Ovary (tissue), 9 donors: ENCODE measurements around the gene MCTP1. TPM values are rescaled to one million over a fixed set of nuclear protein-coding genes. Genes with fewer than 3 reads are reported as not detected.

Experiments
- DNase-seq, 5 donors: peaks; one replicate each; pipeline ENCODE4 v3.0.0-alpha.2; 2019 to 2020
- H3K27ac ChIP-seq, 2 donors: fragments of 200-600 bp; one replicate each; pipeline versions ENCODE4 v1.5.1 to v1.8.0; 2019 to 2022
- H3K27me3 ChIP-seq: fragments of 200-600 bp; one replicate; pipeline ENCODE4 v1.8.0; 2022
- H3K36me3 ChIP-seq: fragments of 200-600 bp; sonication (generic); one replicate; pipeline ENCODE4 v1.5.1; 2019
- H3K4me1 ChIP-seq: one replicate; pipeline ENCODE4 v1.8.1; 2013; ENCODE audit warnings: mild to moderate bottlenecking, moderate library complexity; ENCODE audit not compliant: insufficient read depth
- H3K4me3 ChIP-seq: fragments of 200-600 bp; sonication (generic); one replicate; pipeline ENCODE4 v1.5.1; 2017
- H3K9me3 ChIP-seq, 2 donors: fragments of 200-600 bp in 1 of 2; sonication (generic) in 1 of 2; one replicate each; pipeline versions ENCODE4 v1.5.1 to v1.8.1; 2013 to 2019; ENCODE audit warnings: mild to moderate bottlenecking in 1 of 2, moderate library complexity in 1 of 2
- EP300 ChIP-seq: sonication (generic); formaldehyde crosslinking; IDR thresholded peaks from one replicate; pipeline ENCODE4 v1.6.1; 2017; ENCODE audit warnings: antibody characterized with exemption
- POLR2A ChIP-seq: fragments of 450-650 bp; IDR thresholded peaks from one replicate; pipeline ENCODE4 v1.6.1; 2017; ENCODE audit warnings: antibody characterized with exemption, mild to moderate bottlenecking, moderate library complexity
- WGBS, 3 donors: extraction: QIAGEN DNeasy Blood & Tissue Kit in 1 of 3; methylation state at CpG; one replicate each; pipeline versions ENCODE4 v1.1.5 to v1.1.7; 2013 to 2017; 5-methylcytosine and 5-hydroxymethylcytosine counted together
- intact Hi-C, 4 donors: fragments of 100-400 bp; cut with DNase I; formaldehyde crosslinking; loops; one replicate each; pipeline versions ENCODE4 v1.11.0 to v1.15.1; 2022 to 2023
- polyA plus RNA-seq, 2 donors: library from polyadenylated mRNA; stranded (reverse); fragments of 200-250 nt in 1 of 2; fragments of 350-450 nt in 1 of 2; fragmentation: Illumina TruSeq in 1 of 2; extraction: RNeasy Lipid Tissue Mini Kit (QIAGEN cat#74804) in 1 of 2; gene quantifications; one replicate each; pipeline ENCODE4 v1.2.3, GENCODE V29; 2013 to 2014
- total RNA-seq, 7 donors: library from RNA; depleted of rRNA in 2 of 7; stranded (reverse); fragments of >200 nt in 2 of 7; fragmentation: NEBNext Ultra II Directional in 3 of 7; extraction: Animal tissue kit (Norgen Biotek cat#: 25700) in 3 of 7; gene quantifications; one replicate each; pipeline versions ENCODE4 v1.1.0 to v1.2.4, GENCODE V29; 2016 to 2023
- TF ChIP-seq, protein P1 (sequence below), 3 donors: fragments of 450-650 bp in 2 of 3; fragments of 200-600 bp in 1 of 3; IDR thresholded peaks; one replicate each; pipeline versions ENCODE4 v1.5.1 to v1.8.0; 2016 to 2022; ENCODE audit warnings: antibody characterized with exemption in 3 of 3, mild to moderate bottlenecking in 1 of 3
- donor health status: DM: no; HTN: no; CAD: no; lungs with moderate emphysema.
- donor health status: DM: no; HTN: no; CAD: no.
- donor health status: Bipolar disorder and iron deficiency.
- donor health status: DM: yes; HTN: yes; CAD: no.
- donor health status: DM: no; HTN: no; CAD: no.
- donor health status: DM: yes; HTN: yes; CAD: no.

The MCTP1 gene
- total and polyA plus RNA-seq, 9 donors = 1.7 to 11.4 (median 5.0) TPM

DNA sequence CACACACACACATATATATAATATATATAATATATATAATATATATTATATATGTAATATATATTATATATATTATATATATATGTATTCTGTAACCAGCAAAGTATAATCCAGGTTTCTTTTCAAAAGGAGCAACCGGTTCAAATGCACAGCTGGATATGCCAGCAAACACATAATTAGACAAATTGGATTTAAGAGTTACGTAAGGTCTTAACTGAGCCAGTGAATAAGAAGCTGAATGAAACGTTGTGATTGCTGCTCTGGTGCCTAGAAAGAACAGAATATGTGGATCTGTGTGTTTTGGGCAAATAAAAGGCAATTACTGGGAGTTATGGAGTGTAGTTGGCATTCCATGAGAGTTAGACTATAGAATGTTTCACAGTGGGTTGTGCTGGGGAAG is 488.3 kb downstream of the MCTP1 start:
- no peaks in the 10 kb centered on the region for H3K27me3 ChIP-seq
- H3K4me3 ChIP-seq = no peak overlapping the region
- H3K4me1 ChIP-seq = no peaks in the 10 kb centered on the region
- TF ChIP-seq EP300 (no peak), POLR2A (no peak)
- TF ChIP-seq, protein P1, sequence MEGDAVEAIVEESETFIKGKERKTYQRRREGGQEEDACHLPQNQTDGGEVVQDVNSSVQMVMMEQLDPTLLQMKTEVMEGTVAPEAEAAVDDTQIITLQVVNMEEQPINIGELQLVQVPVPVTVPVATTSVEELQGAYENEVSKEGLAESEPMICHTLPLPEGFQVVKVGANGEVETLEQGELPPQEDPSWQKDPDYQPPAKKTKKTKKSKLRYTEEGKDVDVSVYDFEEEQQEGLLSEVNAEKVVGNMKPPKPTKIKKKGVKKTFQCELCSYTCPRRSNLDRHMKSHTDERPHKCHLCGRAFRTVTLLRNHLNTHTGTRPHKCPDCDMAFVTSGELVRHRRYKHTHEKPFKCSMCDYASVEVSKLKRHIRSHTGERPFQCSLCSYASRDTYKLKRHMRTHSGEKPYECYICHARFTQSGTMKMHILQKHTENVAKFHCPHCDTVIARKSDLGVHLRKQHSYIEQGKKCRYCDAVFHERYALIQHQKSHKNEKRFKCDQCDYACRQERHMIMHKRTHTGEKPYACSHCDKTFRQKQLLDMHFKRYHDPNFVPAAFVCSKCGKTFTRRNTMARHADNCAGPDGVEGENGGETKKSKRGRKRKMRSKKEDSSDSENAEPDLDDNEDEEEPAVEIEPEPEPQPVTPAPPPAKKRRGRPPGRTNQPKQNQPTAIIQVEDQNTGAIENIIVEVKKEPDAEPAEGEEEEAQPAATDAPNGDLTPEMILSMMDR (IDR thresholded peaks at IDR 0.05) = no peak
- H3K27ac ChIP-seq = no peak overlapping the region
- intact Hi-C loops = no loop called here
- WGBS, 3 donors = 66 to 73% (median 71%) methylated on average over 3 of the region's 3 CpGs
- no peaks in the 10 kb centered on the region for H3K36me3 ChIP-seq
- DNase-seq = no peak
- H3K9me3 ChIP-seq = no peaks in the 10 kb centered on the region

DNA sequence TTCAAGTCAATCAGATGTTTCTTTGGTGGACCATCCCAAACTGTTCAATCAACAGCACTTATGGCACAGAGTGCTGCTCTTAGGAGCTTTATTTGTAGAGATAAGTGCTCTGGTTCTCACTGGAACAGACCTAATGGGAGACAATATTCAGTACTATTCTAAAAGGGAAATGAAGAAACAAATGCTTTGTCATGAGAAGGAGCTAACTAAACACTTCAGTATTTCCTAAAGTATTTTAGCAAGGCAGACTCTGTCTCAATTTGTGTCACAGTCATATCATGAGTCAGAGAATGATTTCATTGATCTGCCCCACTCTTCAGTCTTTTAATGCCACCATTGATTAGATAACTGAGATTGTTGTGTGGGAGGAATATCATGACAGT is 491.1 kb downstream of the MCTP1 start:
- Histone ChIP-seq H3K9me3 (no peaks in the 10 kb centered on the region), H3K4me1 (no peaks in the 10 kb centered on the region), H3K27ac (no peak overlapping the region), H3K4me3 (no peak overlapping the region), H3K27me3 (no peaks in the 10 kb centered on the region), H3K36me3 (no peaks in the 10 kb centered on the region)
- intact Hi-C loops = no loop called here
- DNase-seq = no peak
- TF ChIP-seq POLR2A = no peak
- TF ChIP-seq, protein P1 (IDR thresholded peaks at IDR 0.05) = no peak
- TF ChIP-seq EP300 = no peak

DNA sequence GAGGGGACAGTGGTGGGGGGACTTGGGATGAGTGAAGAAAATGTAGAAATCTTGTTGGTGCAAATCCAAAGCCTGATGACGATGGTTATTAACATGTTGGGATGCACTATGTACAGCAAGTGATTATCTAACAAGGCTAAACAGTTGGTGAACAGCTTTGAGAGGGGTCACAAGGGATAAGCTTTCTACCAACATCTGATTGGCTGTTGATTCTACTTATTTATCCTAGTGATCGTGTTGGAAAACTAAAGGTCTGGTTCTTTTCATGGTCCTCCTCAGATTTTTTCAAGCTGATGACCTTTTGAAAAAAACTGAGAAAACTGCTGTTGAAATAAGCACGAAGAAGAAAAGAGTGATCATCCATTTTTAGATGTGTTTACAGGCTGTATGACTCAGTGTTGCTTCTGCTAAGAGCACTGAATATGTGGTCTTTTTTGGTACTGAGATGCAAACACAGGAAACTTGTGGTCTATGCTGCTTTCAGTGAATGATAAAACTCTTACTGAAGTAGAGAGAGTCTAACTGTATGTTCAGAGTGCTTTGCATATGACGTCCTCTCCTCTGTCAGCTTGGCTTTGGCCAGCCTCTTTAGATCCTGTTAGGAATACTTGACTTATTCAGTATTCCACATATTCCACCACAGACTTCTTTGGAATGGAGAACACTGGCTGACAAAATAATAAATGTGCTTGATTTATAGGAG is 491.6 kb downstream of the MCTP1 start:
- TF ChIP-seq EP300 = no peak
- TF ChIP-seq POLR2A = no peak
- TF ChIP-seq, protein P1 (IDR thresholded peaks at IDR 0.05) = no peak
- WGBS, 3 donors = 54 to 65% (median 62%) methylated on average over 4 of the region's 4 CpGs
- Histone ChIP-seq H3K36me3 (no peaks in the 10 kb centered on the region), H3K27ac (no peak overlapping the region), H3K4me1 (no peaks in the 10 kb centered on the region), H3K27me3 (no peaks in the 10 kb centered on the region), H3K4me3 (no peak overlapping the region), H3K9me3 (no peaks in the 10 kb centered on the region)
- no peak for DNase-seq
- intact Hi-C loops = no loop called here

DNA sequence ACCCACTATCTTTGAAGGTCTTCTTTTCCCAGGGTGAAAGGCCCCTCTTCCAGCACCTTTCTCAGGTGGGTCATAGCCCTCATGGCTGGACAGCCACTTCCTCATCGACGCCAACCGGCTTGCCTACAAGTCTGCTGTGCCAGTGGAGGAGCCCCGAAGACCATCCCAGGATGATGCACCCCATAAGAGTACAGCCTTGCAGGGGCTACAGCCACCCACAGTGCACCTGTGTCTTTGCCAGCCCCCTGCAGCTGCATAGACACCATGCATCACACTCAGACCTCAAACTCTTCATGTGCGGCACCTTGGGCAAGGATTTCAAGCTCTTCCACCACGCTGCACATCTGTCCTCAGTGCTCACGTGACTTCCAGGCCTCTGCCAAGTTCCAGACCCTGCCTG is 493.1 kb downstream of the MCTP1 start:
- intact Hi-C loops = no loop called here
- 78 to 88% (median 80%) methylated on average over 7 of the region's 7 CpGs for WGBS, 3 donors

More for the DNA sequence above, 493.1 kb downstream of the MCTP1 start:
- Histone ChIP-seq H3K9me3 (no peaks in the 10 kb centered on the region), H3K36me3 (no peaks in the 10 kb centered on the region), H3K4me3 (no peak overlapping the region), H3K4me1 (no peaks in the 10 kb centered on the region), H3K27me3 (no peaks in the 10 kb centered on the region), H3K27ac (no peak overlapping the region)
- no peak for TF ChIP-seq EP300
- no peak for TF ChIP-seq POLR2A
- TF ChIP-seq, protein P1 (IDR thresholded peaks at IDR 0.05) = no peak
- DNase-seq = no peak
